ACHN (cell line): ENCODE data around the gene GZMB.
"Not testable (repeated sequence)": the region's sequence is repeated elsewhere in the genome, so short reads cannot be mapped to it uniquely, and the experiment has no call there.

ENCODE experiments used
- DNase-seq: peaks from one replicate; pipeline ENCODE4 v3.0.0-alpha.2; 2015
- in situ Hi-C: cut with HindIII; loops from 2 replicates; pipeline ENCODE4 v1.10.0; 2017; ENCODE audit warnings: low sequenced_read_pairs, low pct_ligation_motif_present, low pct_unique_long_range_greater_than_20kb

GZMB gene

GRCh38 chr14:24634158-24634557 is at the start of gene GZMB:
TSS of gene GZMB (minus strand) at chr14:24634190. CDS start at chr14:24634160, 30 bp downstream.
- DNase-seq: no peak
- in situ Hi-C loops: no loop called here

GRCh38 chr14:24681056-24681455 is 47.1 kb upstream of the GZMB start:
- in situ Hi-C loops: no loop called here
- DNase-seq: no peak

- no peak for DNase-seq
- in situ Hi-C loops: no loop called here
Observed at GRCh38 chr14:24680516-24680915, 46.5 kb upstream of the GZMB start.

- in situ Hi-C loops: no loop called here
- no peak for DNase-seq
Observed at GRCh38 chr14:24679248-24679961, 45.4 kb upstream of the GZMB start.

GRCh38 chr14:24678801-24679247 is 44.8 kb upstream of the GZMB start:
- in situ Hi-C loops: no loop called here
- DNase-seq: peak; percentile 82

GRCh38 chr14:24677956-24678355 is 44.0 kb upstream of the GZMB start:
- DNase-seq: no peak
- in situ Hi-C loops: no loop called here

GRCh38 chr14:24674204-24674970 is 40.4 kb upstream of the GZMB start:
- in situ Hi-C loops: no loop called here
- DNase-seq: no peak

- no peak for DNase-seq
- in situ Hi-C loops: no loop called here
Observed at GRCh38 chr14:24673534-24674203, 39.7 kb upstream of the GZMB start.

- in situ Hi-C loops: no loop called here
- DNase-seq: no peak
Observed at GRCh38 chr14:24673059-24673458, 39.1 kb upstream of the GZMB start.

- no peak for DNase-seq
Observed at GRCh38 chr14:24670594-24670993, 36.6 kb upstream of the GZMB start.

GRCh38 chr14:24669651-24670050 is 35.7 kb upstream of the GZMB start:
- in situ Hi-C loops: no loop called here
- no peak for DNase-seq

More at GRCh38 chr14:24670594-24670993, 36.6 kb upstream of the GZMB start:
- in situ Hi-C loops: no loop called here

GRCh38 chr14:24665440-24665991 is 31.5 kb upstream of the GZMB start:
- DNase-seq: no peak
- in situ Hi-C loops: no loop called here

GRCh38 chr14:24664366-24664765 is 30.4 kb upstream of the GZMB start:
- DNase-seq: no peak
- in situ Hi-C loops: no loop called here

GRCh38 chr14:24662753-24663152 is 28.8 kb upstream of the GZMB start:
- DNase-seq: no peak
- in situ Hi-C loops: no loop called here

- in situ Hi-C loops: no loop called here
- DNase-seq: no peak
Observed at GRCh38 chr14:24659916-24660570, 26.1 kb upstream of the GZMB start.

GRCh38 chr14:24648361-24648760 is 14.4 kb upstream of the GZMB start:
- in situ Hi-C loops, DNase-seq: not testable (repeated sequence)

GRCh38 chr14:24639905-24640304 is 5.9 kb upstream of the GZMB start:
- DNase-seq: no peak
- in situ Hi-C loops: no loop called here

- DNase-seq: no peak
- in situ Hi-C loops: no loop called here
Observed at GRCh38 chr14:24639270-24639669, 5.3 kb upstream of the GZMB start.

GRCh38 chr14:24633353-24633752 is 637 bp downstream of the GZMB start:
- in situ Hi-C loops: no loop called here
- no peak for DNase-seq
